ENCODE results near the gene TMEM270.
A peak's percentile ranks its signal among the peaks of the same experiment; 100 is the strongest.
"Not testable (repeated sequence)": the region's sequence is repeated elsewhere in the genome, so short reads cannot be mapped to it uniquely, and the experiment has no call there.

TMEM270 gene

DNA sequence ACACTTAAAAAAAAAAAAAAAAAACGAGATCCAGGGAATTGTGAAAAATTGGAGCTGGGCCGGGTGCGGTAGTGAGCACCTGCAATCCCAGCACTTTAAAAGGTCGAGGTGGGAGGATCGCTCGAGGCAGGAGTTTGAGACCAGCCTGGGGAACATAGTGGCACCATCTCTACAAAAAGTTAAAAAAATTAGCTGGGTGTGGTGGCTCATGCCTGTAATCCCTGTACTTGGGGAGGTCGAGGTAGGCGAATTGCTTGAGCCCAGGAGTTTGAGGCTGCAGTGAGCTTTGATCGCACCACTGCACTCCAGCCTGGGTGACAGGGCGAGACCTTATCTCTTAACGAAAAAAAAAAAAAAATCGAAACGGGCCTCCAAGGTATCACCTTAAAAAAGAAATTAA is 28.2 kb upstream of the TMEM270 start:
- no peak for DNase-seq (ENCODE audit: low read depth in 2 of 2)

DNA sequence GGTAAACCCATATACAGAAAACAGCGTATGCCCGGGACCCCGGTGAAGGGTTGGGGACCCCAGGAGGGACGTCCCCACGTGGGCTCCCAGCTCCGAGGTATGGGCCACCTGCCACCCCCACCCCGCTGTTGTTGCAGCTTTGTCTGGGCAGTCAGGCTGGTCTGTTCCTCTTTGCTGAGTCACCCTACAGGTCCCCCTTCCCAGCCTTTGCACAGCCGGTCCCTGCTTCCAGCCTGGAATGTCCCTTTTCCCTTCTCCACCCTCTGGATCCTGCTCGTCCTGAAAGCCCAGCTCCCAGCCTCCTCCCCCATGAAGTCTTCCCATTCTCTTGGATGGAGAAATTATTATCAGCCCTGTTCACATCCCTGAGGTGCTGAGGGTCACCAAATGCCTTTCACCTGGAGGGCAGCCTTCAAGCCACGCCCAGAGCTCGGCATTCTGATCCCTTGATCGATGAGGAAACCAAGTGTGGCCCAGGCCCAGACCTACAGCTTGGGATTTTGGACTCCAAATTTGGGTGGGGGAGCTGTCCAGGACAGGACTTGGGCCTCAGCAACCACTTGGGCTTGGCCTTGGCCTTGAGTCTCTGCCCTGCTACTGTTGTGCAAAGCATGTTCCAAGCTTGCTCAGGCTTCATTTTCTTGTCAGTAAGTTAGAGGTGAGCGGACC is 27.6 kb upstream of the TMEM270 start:
- no peak for DNase-seq (ENCODE audit: low read depth in 2 of 2)

DNA sequence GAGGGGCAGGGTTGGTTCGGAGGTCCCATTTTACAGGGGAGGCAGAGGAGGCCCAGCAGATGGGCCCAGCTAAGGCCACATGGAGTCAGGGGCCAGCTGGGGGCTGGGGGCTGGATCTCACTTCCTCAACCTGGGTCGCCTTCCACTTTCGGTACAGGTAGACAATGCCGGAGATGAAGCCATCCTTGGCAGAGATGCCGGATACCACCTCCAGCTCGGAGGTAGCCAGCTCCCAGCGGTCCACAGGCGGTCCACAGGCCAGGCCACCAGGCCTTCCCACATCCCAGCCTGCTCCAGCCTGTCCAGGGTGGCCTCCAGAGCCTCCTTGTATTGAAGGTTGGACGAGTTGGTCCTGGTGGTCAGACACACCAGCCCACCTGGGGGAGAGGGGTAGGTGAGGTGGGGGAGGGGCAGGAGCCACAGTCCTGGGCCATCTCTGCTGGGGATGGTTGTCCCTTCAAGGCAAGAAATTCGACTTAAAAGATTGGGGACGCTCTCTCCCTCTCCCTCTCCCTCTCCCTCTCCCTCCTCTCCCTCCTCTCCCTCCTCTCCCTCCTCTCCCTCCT is 26.2 kb upstream of the TMEM270 start:
- no peak for DNase-seq (ENCODE audit: low read depth in 2 of 2)

DNA sequence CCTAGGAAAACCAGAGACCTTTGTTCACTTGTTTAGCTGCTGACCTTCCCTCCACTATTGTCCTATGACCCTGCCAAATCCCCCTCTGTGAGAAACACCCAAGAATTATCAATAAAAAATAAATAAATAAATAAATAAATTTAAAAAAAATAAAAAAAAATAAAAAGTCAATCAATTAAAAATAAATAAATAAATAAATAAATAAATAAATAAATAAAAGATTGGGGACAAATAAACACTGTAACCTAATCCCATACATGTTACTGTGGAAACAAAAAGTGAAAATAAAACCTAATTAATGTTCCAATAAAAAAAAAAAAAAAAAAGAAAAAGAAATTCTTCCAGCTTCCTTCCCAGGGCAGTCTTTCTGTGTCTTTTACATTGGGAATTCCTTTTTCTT is 23.8 kb upstream of the TMEM270 start:
- not testable (repeated sequence) for DNase-seq (ENCODE audit: low read depth in 2 of 2)

DNA sequence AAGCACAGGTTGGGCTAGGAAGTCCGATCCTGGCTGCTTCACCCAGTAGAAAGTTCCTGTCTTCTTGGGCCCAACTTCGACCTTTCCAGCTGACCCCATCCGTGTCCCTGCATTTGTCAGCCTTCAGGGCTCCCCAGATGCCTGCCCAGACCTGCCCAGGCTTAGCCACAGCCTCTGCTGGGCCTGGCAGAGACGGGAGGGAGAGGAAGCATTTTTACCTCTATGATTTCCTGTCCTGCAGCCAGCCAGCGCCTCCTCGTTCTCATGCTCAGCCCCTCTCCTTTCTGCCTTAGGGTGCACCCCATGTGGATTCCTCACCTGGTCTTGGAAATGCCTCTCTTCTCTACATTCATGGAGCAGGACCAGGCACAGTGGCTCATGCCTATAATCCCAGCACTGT is 22.3 kb upstream of the TMEM270 start:
- no peak for DNase-seq (ENCODE audit: low read depth in 2 of 2)

DNA sequence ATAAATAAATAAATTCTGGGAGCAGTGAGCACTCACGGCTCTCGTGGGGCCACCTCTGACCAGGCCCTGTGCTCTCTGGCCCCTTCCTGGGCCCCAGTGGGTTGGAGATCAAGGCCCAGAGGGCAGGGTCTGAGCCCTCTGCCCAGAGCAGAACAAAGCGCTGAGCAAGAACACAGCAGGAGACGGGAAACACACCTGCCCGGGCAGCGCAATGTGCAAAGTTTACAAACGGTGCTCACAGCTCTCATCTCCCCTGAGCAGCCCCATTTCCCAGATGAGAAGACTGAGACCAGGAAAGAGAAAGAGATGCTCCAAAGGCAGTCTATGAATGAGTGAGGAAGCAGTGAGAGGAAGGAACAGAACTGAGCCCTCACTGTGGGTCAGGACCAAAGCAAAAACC is 21.7 kb upstream of the TMEM270 start:
- DNase-seq (ENCODE audit: low read depth in 2 of 2), result no peak

DNA sequence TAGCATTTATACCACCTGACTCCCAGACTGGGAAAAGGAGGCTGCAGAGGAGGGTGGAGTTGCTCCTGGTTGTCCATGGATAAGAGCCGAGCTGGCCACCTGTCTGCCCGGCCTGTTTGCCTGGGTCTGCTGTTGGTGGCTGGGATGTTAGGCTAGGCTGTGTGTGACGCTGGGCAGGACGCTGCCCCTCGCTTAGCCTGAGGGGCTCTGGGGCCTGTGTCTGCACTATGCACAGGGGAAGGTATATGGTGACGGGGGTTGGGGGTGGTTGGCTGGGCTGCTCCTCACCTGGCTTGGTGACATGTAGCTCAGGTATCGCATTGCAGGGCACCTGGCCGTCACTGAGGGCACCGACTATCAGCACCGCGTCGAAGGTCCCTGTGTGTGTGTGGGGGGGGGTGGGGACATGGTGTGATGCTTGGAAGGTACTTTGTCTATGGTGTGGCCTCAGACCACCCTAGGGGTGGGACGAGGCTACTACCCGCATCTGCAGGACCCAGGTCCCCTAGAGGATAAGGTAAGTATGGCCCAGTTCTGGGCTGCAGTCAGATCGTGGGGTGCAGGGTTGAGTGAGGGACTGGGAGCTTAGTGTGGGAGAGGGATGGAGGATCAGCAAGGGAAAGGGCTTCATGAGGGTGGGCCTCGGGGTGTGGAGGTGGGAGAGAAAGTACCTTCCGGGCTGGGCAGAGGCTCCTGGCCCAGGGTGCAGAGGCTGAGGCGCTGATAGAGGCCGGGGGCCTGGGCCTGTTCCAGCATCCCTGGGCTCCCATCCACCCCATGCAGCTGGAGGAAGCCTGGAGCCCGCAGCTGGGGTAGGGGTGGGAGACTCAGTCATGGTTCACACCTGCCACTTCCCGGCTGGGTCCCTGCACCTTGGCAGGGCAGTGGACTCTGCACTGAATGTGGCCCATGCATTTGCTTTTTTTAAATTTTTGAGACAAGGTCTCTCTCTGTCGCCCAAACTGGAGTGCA is 20.9 kb upstream of the TMEM270 start:
- no peak for DNase-seq (ENCODE audit: low read depth in 2 of 2)

DNA sequence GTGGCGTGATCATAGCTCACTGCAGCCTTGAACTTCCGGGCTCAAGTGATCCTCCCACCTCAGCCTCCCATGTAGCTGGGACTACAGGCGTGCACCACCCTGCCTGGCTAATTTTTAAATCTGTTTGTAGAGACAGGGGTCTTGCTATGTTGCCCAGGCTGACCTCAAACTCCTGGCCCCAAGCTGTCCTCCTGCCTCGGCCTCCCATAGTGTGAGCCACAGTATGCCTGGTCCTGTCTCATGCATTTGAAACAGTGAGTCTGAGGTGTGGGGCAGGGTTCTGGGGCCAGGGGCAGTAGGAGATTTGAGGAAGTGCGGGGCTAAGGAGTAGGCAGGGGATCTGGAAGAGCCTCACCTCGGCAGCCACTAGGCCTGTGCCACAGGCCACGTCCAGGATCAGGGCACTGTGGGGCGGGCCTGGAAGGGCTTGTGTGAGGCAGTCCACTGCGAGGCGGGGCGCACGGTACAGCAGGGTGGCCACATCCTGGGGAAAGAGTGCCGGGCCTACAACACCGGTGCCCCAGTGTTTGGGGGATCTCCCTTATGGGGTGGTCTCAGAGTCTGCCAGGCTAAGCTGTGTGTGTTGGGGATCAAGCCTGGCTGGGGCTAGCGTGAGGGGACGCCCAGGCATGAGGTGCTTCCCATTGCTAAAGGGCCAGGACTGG is 20.1 kb upstream of the TMEM270 start:
- no peak for DNase-seq (ENCODE audit: low read depth in 2 of 2)

DNA sequence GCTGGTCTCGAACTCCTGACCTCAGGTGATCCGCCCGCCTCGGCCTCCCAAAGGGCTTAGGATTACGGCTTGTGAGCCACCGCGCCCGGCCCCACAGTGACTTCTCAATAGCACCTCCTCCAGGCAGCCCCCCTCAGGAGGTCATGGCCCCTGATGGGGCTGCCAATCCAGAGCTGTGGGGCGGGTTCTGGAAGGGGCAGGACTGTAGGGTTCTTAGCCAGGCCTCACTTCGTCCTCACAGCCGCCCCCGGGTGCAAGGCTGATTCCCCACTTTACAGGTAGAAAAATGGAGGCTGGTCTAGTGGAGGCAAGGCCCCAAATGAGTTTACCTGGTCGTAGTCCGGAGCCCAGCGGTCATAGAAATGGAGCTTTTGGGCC is 19.3 kb upstream of the TMEM270 start:
- DNase-seq (ENCODE audit: low read depth in 2 of 2), result no peak

DNA sequence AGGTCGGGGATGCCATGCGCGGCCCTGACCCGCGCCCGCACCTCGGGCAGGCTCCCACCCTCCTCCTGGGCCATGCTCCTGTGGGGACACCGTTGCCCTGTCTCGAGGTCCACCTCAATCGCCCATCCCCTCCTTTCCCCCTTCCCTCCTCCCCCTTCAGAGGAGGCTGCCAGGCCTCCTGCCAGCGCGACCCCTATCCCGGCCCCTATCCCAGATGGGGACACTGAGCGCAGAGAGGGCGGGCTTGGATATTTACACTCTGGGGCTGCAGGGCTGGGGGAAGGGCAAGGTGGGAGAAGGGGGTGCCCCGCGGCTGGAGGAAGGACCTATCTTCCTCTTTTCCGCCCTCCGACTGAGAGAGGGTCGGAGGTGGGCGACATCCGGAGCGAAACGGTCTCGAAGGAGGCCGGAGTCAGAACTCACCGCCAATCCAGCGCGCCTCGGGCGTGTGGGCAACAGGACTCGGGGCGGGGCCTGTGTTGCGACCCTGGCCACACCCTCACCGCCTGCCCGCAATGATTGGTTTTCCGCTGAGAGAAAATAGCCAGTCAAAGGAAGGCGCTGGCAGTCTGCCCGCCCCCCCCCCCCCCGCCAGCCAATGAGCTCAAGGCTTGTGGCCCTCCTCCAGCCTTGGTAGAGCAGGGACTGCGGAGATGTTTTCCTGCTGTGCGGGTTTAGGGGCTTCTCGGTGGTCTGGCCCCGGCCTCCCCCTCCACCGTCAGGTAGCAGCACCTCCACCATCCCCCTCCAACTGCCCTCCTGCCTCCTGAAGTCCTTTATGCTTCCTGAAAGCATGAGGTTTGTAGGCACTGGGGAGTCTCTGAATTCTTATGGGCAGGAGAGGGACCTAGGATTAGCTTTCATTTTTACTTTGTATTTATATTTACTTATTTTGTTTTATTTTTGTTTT is 18.6 kb upstream of the TMEM270 start, which contains the start of gene METTL27:
METTL27 (minus strand) TSS at position 450 of the 910 bp plus-strand sequence; CDS start at position 74, 376 bp downstream.
- DNase-seq (ENCODE audit: low read depth in 2 of 2), result peak; percentile 79 to 85

DNA sequence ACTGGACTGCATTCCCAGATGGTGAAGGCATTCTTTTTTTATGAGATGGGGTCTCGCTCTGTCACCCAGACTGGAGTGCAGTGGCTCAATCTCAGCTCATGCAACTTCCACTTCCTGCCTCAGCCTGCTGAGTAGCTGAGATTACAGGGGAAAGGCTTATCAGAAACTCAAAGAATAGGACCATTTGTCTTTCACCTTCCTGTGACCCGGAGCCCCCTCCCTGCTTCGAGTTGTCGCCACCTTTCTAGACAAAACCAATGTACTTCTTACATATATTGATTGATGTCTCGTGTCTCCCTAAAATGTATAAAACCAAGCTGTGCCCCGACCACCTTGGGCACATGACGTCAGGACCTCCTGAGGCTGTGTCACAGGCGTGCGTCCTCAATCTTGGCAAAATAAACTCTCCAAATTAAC is 16.8 kb upstream of the TMEM270 start:
- no peak for DNase-seq (ENCODE audit: low read depth in 2 of 2)

DNA sequence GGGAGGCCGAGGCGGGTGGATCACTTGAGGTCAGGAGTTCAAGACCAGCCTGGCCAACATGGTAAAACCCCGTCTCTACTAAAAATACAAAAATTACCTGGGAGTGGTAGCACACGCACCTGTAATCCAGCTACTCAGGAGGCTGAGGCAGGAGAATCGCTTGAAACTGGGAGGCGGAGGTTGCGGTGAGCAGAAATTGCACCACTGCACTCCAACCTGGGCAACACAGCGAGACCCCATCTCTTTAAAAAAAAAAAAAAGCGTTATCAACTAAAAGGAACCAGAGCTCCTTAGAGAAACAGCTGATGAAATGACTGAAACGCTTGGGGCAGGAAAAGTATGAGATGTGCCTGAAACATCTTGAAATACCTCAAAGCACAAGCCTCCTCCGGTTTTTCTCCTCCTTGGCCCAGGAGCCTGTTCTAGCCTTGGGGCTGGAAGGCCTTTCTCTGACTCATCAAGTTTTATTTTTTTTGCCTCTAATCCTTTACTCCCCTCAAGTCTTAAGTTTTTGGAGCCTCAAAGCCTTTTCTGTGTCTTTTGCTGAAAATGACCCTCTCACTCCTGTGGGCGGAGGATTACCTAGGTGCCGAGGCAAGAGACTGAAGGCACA is 16.0 kb upstream of the TMEM270 start:
- DNase-seq (ENCODE audit: low read depth in 2 of 2), result no peak

DNA sequence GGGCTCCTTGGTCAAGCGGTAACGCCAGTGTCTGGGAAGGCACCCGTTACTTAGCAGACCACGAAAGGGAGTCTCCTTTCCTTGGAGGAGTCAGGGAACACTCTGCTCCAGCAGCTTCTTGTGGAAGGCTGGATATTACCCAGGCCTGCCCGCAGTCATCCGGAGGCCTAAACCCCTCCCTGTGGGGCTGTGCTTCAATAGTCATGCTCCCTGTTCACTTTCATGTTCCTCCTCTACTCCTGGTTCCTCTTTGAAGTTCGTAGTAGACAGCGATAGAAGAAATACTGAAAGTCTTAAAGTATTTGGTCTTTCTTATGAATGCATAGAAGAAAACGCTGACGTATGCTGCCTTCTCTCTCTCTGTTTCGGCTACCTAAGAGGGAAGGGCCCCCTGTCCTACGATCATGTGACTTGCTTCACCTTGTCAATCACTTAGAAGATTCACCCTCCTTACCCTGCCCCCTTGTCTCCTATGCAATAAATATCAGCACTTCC is 15.2 kb upstream of the TMEM270 start:
- not testable (repeated sequence) for DNase-seq (ENCODE audit: low read depth in 2 of 2)

DNA sequence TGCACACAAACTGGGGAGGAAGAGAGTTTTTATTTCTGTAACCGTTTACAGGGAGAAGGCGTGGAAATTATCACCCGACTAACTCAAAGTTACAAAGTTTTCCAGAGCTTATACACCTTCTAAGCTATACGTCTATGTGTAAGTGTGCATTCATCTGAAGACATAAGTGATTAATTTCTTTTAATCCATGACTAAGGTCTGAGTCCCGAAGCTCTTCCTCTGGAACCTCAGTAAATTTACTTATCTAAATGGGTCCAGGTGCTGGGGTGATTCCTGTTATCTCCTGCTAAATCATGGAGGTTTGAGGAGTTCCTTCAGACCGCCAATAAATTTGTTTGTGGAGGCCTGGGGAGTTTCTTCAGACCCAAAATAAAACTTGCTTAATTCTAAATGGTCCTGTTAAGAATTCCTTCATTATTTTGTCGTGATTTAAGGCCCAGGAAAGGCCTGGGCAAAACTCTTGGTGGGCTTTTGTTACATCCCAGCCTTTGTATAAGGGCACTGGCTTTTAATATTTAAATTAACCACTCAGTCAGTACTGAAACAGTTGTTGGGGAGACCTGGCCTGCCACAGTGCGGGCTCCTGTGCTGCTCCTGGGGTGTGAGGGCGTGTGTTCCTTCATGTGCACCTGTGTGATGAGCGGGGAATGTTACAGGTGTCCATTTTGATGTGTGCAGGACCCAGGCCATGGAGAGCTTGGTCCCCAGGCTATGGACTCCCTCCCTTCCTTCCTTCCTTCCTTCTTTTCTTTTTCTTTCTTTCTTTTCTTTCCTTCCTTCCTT is 12.8 kb upstream of the TMEM270 start:
- no peak for DNase-seq (ENCODE audit: low read depth in 2 of 2)

DNA sequence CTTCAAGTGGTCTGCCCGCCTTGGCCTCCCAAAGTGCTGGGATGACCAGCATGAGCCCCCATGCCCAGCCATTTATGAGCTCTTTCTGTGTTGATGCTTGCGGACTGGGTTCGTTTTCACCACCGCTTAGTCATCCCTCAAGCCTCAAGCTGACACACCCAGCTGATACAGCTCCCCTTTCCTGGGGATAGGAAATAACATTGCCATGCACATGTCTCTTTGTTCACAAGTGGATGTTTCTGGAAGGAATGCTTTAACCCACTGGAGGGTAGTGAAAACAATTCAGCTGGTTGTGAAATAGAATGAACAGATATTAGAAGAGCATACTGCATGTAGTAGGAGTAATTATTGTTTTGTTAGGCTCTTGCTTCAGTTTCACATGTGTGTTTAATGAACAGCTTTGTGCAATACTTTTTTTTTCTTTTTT is 10.2 kb upstream of the TMEM270 start:
- DNase-seq (ENCODE audit: low read depth in 2 of 2), result no peak

DNA sequence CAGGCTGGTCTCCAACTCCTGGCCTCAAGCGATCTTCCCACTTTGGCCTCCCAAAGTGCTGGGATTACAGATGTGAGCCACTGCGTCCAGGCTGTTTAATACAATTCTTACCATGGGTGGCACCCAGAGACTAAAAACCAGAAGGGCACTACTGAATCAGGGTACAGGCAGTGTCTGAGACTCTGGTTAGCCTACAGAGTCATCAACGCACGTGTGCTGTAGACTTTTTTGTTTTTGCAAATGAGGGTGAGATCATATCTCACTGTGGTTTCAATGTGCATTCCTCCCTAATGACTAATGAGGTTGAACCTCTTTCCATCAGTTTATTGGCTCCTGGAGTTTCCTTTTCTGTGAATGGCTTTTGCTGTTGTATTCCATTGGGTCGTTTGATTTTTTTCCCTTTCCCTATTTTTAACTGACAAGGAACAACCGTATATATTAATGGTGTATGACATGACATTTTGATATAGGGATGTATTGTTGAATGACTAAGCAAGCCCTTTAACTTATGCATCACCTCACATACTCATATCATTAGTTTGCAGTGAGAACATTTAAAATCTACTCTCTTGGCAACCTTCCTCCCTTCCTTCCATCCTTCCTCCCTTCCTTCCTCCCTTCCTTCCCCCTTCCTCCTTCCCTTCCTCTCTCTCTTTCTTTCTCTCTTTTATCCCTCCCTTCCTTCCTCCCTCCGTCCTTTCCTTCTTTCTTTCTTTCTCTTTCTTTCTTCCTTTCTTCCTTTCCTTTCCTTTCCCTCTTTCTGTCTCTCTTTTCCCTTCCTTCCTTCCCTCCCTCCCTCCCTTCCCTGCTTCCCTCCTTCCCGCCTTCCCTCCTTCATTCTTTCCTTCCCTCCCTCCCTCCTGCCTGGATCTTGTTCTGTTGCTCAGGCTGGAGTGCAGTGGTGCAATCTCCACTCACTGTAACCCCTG is 9.3 kb upstream of the TMEM270 start:
- DNase-seq (ENCODE audit: low read depth in 2 of 2), result peak in 1 of 2 donors; percentile 8

DNA sequence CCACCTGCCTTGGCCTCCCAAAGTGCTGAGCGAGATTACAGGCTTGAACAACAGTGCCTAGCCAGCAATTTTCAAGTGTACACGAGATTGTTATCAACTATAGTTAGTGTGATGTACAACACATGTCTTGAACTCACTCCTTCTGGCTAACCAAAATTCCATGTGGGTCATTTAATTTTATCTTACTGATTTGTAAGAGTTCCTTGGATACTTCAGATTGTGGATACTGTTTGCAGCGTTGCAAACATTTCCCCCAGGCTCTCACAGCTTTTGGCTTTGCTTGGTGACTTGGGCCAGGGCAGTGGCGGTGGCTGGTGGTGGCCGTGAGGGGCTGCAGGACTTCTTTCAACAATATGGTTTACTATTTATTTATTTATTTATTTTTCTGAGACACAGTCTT is 8.5 kb upstream of the TMEM270 start:
- DNase-seq (ENCODE audit: low read depth in 2 of 2), result no peak

DNA sequence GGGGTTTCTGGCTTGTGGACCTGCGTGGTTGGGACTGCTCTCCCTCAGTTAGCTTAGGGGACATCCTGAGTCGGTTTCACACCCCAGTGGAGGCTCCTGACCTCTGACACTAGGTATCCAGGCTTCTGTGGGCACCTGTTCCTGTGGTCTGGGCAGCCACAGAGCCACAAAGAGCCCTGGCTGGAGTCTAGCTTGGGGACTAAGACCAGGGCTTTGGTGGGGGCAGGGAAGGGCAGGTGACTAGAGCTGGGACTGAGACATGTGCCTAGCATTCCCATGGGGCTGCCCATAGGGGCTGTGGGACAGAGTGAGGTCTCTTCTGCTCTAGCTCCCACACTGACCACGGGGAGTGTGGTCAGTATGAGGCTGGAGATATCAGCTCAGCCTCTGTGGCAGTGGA is 4.0 kb upstream of the TMEM270 start:
- DNase-seq (ENCODE audit: low read depth in 2 of 2), result no peak
